HG02678 (cell line): ENCODE data around the gene CLCNKB.
"Not testable (repeated sequence)": the region's sequence is repeated elsewhere in the genome, so short reads cannot be mapped to it uniquely, and the experiment has no call there.

Source experiments
- ATAC-seq: cut with Tn5 transposase; IDR thresholded peaks from one replicate; pipeline ENCODE4 v1.9.1; 2021; ENCODE audit warnings: mild to moderate bottlenecking, moderate library complexity; ENCODE audit not compliant: unreplicated experiment

Gene CLCNKB

DNA sequence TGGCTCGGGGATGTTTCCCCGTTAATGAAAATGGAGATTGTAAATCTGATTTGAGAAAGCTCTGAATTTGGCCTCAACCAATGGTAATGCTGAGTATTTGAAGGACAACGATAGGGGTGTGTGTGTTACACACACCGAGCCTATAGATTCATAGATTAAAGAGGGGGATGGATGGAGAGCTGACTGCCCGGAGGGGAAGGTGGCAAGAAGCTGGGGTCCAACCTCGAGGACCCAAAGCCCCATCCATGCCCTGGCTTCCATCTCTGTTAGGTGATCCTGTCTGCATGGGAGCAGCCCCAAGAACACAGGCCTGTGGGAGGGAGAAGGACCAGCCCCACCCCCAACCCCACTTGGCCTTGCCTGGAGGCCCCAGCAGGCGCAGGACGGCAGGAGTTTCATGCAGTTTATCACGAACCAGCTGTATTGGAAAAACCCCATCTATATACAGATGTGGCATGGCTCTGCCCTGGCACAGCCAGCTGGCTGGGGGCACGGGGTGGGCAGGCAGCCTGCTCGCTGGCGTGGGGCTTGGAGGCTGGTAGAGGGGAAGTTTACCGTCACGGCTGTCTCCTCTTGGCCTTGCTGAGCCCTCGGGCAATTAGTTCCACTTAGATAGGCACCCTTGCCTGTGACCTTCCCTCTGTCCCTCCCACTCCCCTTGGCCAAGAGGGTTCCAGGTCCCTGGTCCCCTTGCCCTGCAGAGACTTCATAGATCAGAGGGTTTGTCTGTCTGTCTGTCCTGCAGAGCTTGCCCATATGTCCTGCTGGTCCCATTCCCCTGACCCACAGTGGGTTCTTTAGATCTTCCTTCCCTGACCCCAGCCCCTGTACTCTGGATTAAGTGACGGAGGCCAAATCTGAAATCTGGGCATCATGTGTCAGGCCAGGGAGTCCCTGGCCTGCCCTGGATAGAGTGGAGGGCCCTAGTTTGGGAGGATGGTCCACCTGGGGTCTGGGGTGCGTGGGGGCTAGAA, 28.8 kb upstream of the CLCNKB start:
- ATAC-seq, result no peak

GRCh38 chr1:16015491-16015890, 28.1 kb upstream of the CLCNKB start:
- no peak for ATAC-seq

DNA sequence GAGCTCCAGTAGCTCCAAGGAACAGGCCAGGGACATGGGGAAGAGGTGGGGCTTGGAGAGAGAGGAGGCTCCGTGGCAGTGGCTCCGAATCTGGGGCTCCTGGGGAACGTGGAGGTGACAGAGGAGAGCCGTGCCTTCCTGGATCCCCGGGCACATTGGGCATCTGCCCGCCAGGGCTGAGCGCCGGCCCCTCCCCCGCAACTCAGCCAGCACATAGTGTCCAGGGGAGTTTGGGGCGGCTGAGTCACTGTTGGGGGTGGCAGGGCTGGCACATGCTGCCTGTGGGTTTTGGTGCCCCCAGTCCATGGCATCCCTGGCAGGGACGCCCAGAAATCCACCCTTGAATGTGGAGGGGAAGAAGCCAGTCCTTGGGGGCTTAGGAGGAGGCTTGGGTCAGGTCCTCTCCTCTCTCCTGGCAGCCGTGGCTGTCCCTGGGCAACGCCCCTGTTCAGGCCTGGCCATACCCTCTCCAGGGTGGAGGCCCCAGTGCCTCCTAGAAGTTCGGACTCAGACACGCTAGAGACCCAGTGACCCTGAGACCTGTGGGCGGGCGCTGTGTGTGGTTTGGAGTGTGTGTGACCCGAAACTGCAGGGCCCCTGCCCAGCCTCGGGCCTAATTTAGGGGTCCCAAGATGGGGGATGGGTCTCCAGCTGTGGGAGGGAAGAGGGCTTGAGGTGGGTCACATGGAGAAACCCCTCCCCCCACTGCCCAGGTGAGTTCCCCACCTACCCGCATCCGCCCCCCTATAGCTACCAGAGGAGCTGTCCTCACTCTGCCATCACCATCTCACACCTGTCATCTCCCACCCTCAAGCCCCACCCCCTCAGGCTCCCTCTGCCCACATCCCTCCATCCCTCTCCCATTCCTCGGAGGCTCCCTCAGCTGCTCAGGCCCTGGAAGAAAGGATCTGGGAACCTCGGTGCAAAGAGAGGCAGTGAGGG, 27.4 kb upstream of the CLCNKB start:
- ATAC-seq, result no peak

- no peak for ATAC-seq
Observed at GRCh38 chr1:16017076-16017460, 26.5 kb upstream of the CLCNKB start.

GRCh38 chr1:16017461-16018303, 25.9 kb upstream of the CLCNKB start, which contains the start of gene HSPB7:
HSPB7 (minus strand) TSS chr1:16018043; CDS start chr1:16017963, 80 bp downstream.
- no peak for ATAC-seq

- ATAC-seq, result no peak
Observed at GRCh38 chr1:16018308-16018707, 25.3 kb upstream of the CLCNKB start.

DNA sequence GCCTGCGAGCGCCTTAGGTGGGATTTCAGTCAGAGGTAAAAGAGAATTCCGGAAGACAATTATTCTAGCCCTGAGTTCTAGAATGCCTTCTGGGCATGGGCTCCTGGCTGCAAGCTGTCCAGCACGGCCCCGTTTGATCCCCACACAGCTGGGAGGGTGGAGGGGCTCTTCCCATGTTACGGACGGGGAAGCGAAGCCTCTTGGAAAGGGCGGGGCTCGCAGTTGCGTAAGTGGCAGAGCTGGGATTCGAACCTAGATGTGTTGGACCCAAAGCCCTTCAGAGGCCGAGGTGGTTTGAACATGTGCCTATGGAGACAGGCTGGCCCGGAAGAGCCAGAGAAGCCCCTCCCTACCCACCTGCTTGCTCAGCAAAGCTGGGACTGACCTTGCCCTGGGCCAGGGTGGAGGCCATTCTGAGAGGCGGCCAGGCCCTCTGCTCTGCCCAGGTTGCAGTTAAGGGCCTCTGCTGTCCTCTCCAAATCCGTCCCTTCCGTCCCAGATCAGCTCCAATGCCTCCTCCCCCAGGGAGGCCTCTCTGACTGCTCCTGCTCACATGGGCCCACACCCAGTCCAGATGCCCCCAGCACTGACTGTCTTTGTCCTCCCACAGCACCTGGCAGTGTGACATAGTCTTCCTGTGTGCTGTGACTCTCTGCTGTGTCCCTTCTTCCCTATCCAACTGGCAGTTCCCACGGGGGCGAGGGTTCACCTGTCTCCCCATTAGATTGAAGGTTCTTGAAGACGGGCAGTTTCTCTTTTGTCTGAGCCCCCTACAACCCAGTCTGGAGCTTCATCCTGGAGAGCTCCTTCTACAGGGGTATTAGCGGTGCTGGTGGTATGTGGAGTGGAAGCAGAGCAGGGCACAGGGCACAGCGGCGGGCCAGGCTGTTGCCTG, 24.6 kb upstream of the CLCNKB start:
- no peak for ATAC-seq

DNA sequence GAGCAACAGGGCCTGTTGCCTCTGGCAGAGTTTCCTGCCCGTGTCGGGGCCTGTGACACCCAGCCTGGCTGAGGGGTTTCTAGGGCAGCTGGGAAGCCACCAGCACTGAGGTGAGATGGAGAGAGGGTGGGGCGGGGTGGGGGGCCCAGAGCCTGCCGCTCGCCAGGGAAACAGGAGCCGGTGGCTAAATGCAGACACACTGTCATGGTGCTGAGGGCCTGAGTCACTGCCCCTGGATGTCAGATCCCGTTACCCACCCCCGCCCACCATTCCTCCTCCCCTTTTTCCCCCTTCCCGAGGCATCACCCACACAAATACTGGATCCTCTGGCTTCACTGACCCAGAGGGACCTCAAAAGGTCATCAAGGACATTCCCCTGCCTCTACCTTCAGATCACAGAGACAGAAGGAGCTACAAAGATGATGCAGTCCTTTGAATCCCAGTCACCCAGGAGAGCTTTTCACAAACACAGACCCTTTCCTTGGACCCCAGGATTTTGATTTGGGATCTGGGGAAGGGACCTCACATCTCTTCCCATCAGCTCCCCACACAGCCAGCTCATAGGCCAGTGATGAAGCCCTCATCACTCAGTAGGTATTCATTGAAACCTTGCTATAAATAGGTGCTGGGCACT, 23.8 kb upstream of the CLCNKB start:
- ATAC-seq, result no peak

DNA sequence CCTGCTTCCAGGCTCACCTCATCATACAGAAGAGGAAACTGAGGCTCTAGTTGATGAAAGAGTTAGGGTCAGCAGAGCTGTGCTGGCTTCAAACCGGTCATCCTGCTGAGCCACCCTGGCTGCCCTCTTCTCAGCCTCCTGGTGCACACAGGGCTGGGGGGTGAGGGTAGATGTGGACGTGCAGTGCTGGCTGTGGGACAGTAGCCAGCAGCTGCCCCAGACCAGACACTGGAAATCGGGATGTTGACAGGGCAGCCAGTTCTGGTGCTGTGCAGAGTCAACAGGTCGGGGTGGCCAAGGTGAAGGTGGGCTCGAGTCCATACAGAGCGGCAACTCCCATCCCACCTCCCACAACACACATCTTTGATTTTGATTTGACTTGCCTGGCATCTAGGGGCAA, 23.3 kb upstream of the CLCNKB start:
- ATAC-seq, result no peak

DNA sequence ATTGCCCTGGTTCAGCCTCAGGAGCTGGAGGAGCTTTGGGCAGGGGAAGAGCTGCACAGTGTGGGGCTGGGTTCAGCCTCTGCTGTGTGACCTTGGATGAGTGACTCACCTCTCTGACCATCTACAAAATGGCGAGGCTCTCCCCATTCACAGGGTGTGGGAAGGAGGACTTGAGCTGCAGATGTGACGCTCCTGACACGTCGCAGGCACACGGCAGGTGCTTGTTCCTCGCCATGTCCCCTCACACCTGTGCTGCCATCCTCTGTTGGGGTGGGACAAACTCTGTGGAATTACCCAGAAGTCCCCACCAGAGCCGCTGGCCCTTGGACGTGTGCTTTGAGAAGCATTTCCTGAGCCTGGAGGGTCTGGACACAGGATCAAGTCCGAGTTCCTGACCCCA, 22.7 kb upstream of the CLCNKB start:
- ATAC-seq, result not testable (repeated sequence)

GRCh38 chr1:16021681-16022080, 21.9 kb upstream of the CLCNKB start, which contains the start of gene CLCNKA:
CLCNKA (plus strand) TSS chr1:16022036; CDS start chr1:16022620, 584 bp downstream.
- no peak for ATAC-seq

GRCh38 chr1:16022393-16022792, 21.2 kb upstream of the CLCNKB start:
- no peak for ATAC-seq

DNA sequence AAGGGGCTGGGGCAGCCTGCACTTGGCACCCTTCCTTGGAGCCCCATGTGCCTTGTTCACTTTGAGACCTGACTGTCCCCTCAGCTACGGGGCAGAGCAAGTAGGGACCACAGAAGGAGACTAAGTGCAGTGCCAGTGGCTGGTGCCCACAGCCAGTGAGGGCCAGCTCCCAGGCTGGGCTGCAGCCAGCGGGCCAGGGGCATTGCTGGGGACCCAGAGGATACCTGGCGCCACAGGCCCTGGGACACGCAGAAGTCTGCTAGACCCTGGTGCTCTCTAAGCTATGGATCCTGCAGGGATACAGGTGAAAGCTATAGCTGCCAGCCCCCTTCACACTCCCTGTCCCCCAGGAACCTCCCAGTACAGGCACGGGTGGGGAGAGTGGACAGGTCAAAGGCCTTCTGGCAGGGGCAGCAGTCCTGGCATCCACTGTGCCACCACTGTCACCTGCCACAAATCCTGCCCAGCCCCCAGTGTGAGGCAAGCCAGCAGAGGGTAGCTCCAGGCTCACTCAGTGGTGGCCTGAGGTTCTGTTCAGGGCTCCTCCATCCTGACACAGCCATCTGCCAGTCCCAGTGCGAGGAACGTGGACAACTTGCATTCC, 20.4 kb upstream of the CLCNKB start:
- no peak for ATAC-seq

DNA sequence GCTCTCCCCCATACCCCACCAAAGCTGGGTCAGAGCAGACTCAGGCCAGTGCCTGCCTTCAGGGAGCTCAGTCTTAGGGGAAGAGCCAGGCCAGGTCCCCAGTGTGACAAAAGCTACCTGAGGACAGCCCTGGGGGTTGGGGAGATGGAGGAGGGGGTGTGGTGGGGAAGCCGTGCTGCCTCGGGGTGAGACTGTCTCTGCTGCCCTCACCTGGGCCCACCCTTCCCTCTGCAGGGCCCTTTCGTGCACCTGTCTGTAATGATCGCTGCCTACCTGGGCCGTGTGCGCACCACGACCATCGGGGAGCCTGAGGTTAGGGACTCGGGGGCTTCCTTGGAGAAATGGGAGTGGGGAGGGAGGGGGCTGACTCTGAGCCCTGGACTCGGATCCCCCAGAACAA, 17.3 kb upstream of the CLCNKB start:
- ATAC-seq, result not testable (repeated sequence)

GRCh38 chr1:16026723-16027484, 16.7 kb upstream of the CLCNKB start:
- ATAC-seq, result no peak

DNA sequence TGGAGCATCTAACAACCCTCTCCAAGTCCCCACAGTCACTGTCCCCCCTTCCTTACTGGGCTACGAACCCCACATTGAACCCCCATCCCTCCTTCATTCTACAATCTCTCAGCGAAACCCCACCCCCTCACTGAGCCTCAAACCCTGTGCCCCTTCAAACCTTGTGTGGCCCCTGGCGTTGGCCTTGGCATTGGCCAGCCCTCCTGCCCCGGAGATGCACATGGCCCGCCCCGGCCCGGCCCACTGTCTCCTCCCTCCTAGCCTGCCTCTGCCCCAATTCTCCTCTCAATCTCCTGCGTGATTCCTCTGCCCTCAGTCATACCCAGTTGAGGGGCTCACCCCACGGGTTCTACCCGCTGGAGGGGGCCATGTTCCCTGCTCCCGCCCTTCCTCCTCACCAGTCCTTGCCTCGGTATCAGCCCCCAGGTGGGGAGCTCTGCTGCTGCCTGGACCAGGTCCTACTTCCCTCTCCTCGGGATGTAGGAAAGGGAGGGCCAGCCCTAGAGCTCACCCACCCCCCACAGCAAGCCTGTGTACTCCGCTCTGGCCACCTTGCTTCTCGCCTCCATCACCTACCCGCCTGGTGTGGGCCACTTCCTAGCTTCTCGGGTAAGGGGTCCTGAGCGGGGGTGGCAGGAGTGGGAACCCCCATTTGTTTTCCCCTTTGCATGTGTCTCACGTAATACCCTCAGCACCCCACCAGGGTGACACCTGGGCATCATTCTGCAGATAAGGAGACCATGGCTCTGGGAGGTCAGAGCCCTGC, 15.2 kb upstream of the CLCNKB start:
- ATAC-seq, result no peak

DNA sequence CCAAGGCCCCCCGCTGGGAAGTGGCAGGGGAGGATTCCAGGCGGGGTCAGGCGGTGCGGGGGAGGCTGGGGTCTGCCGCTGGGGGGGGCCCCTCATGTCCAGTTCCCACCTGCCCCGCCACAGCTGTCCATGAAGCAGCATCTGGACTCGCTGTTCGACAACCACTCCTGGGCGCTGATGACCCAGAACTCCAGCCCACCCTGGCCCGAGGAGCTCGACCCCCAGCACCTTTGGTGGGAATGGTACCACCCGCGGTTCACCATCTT, 14.6 kb upstream of the CLCNKB start:
- not testable (repeated sequence) for ATAC-seq
